ENCODE measurements around the gene HCFC1R1.
A peak's percentile ranks its signal among the peaks of the same experiment; 100 is the strongest.

- TF ChIP-seq REST (IDR thresholded peaks at IDR 0.05; ENCODE audit: unreplicated experiment) (no peak), EZH2 (IDR thresholded peaks at IDR 0.05; ENCODE audit: low read depth, unreplicated experiment) (no peak), POLR2AphosphoS5 (IDR thresholded peaks at IDR 0.05; ENCODE audit: low read depth) (peak; percentile 11; the same call in 1 of the 2 replicates), CTCF (conservative IDR thresholded peaks at IDR 0.05; ENCODE audit: low read depth in 2 of 2) (no peak), EZH2phosphoT487 (IDR thresholded peaks at IDR 0.05; ENCODE audit: unreplicated experiment) (no peak)
Observed at GRCh38 chr16:3049921-3050481, 26.3 kb upstream of the HCFC1R1 start.

Measured in GM23338 (cell line).